ENCODE measurements around the gene MAST4. TPM values are rescaled to one million over a fixed set of nuclear protein-coding genes. Genes with fewer than 3 reads are reported as not detected.

MAST4 gene
- total and polyA plus RNA-seq, 2 of the 8 experiments (the other 6 are each of a cell fraction or from before 2014, with no cell fraction given): 1.5 to 2.6 TPM

DNA sequence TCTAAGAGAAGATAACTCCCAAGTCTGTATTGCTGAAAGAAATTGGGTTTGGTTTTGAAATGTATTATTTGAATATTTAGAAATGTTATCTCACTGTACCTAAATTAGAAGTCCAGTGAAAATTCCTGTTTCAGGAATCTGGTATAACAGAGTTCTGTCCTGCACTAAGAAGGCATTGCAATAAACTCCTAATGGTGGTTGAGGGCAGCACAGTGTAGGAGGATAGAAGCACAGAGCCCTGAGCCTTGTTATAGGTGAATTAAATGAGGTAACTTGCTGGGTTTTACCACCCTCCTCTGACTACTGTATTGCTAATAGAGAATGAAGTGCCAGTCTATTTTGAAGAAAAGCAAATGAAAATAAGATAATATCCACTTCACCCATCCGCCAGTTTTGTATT, 457.0 kb downstream of the MAST4 start (continued):
- TF ChIP-seq, protein P1, sequence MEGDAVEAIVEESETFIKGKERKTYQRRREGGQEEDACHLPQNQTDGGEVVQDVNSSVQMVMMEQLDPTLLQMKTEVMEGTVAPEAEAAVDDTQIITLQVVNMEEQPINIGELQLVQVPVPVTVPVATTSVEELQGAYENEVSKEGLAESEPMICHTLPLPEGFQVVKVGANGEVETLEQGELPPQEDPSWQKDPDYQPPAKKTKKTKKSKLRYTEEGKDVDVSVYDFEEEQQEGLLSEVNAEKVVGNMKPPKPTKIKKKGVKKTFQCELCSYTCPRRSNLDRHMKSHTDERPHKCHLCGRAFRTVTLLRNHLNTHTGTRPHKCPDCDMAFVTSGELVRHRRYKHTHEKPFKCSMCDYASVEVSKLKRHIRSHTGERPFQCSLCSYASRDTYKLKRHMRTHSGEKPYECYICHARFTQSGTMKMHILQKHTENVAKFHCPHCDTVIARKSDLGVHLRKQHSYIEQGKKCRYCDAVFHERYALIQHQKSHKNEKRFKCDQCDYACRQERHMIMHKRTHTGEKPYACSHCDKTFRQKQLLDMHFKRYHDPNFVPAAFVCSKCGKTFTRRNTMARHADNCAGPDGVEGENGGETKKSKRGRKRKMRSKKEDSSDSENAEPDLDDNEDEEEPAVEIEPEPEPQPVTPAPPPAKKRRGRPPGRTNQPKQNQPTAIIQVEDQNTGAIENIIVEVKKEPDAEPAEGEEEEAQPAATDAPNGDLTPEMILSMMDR (IDR thresholded peaks at IDR 0.05; ENCODE audit: control extremely low read depth in 1 of 3, insufficient read depth in 1 of 3, low read depth in 1 of 3, low read length in 3 of 3): no peak
- TF ChIP-seq HDAC2 (IDR thresholded peaks at IDR 0.05; ENCODE audit: borderline replicate concordance in 1 of 2, low read depth in 2 of 2, low read length in 2 of 2) (no peak), ZNF274 (IDR thresholded peaks at IDR 0.05; ENCODE audit: borderline replicate concordance, extremely low read depth, low read length) (no peak), TAF7 (optimal IDR thresholded peaks at IDR 0.05; ENCODE audit: borderline replicate concordance, low read depth, low read length) (no peak), CEBPB (IDR thresholded peaks at IDR 0.05; ENCODE audit: low read depth, low read length) (no peak)

All from H1 (cell line).